Fibroblast of skin of abdomen (primary cell): Measurements from ENCODE around the gene JPT1.
A peak's percentile ranks its signal among the peaks of the same experiment; 100 is the strongest.
"Not testable (repeated sequence)": the region's sequence is repeated elsewhere in the genome, so short reads cannot be mapped to it uniquely, and the experiment has no call there.

ENCODE experiments used
- DNase-seq: peaks from one replicate; pipeline ENCODE4 v3.0.0-alpha.2; 2013

The JPT1 gene

DNA sequence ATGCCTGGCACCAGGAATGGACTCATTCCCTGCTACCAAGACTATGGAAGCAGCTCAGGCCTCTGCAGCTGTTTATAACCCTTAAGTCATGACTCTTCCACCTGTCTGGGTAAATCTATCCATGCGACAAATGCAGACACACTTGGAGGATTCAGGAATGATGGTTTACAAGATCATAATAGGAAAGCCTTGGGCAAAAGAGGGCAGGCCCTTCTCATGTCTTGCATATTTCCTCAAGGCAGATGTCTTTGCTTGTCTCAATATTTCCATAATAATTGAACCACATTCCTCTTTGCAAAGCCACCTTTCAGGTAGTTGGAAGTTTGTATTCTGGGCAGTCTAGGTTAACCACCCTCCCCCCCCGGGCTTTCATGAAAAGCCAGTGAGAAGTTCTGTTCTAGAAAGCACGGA, 884 bp upstream of the JPT1 start:
- DNase-seq, result no peak

- no peak for DNase-seq
Observed at GRCh38 chr17:75153780-75154194, 525 bp downstream of the JPT1 start.

DNA sequence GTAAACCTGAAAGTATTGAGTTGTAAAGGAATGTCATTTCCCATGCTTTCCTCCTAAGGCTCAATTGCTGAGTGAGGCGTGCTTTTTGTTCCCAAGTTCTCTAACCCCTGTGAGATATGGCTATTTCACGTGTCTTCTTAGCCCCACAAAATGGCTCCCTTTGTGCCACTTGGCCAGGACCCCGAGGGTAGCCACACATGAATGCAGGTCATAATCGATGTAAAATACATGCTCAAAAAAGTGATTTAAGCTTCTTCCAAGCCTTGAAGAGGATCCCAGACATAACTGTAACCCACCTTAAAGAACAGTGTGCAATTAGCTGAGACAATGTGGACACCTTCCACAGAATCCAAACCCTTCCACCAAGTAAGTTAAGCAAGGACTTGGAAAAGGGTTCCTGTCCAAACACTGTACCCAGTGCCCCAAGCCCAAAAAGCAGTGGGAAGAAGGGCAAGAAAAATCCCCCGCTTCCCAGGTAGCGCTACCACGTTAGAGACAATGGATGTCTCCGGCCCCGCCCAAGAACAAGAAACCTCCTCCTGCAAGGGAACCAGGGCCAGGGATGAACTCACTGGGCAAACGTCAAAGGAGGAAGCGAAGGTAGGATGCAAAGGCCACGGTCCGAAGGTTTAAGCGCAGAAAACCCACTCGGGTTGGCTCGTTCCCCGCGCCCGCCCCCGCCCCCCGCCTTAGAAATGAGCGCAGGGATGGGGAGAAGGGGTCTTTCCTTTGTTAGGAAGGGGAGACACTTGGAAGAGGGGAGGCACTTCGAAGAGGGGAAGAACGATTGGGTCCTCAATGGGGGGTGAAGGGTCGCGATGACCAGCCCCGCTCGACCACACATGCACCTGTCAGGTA, 1.2 kb downstream of the JPT1 start:
- DNase-seq, result peak; percentile 22

- no peak for DNase-seq
Observed at GRCh38 chr17:75152523-75152921, 1.8 kb downstream of the JPT1 start.

DNA sequence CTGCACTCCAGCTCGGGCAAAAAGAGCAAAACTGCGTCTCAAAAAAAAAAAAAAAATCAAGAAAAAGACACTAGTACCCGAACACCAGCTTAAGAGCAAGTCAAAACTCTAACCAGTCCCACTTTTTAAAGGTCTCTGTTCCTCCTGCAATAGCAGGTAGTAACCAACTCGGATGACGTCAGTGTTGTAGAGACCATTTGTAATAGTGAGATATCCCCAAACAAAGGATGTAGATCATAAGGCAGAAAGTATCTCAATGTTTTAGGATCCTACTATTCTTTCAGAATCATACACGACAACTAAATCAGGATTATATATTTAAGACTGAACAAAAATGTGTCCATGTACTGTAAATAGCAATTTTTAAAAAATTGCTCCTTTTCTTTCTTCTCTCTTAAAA, 2.4 kb downstream of the JPT1 start:
- DNase-seq, result no peak

DNA sequence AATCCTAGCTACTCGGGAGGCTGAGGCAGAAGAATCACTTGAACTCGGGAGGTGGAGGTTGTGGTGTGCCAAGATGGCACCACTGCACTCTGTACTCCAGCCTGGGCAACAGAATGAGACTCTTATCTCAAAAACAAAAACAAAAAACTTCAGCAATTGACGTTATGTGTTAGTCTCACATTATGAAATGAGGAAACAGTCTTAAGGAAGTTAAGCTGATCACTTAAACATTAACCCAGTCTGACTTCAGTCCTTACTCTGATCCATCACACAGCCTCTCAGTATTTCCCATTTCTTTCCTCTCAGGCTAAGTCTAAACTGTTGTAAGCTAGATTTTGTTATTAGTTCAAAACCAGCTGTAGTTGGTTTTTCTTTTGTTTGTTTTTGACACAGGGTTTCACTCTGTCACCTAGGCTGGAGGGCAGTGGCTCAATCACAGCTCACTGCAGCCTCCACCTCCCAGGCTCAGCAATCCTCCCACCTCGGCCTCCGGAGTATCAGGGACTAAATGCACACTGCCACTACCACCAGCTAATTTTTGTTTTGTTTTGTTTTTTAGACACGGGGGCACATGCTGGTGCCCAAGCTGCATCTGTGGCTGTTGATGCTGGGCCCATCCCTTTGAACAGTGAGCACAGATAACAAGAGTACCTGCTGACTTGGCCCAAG, 6.3 kb downstream of the JPT1 start:
- no peak for DNase-seq

DNA sequence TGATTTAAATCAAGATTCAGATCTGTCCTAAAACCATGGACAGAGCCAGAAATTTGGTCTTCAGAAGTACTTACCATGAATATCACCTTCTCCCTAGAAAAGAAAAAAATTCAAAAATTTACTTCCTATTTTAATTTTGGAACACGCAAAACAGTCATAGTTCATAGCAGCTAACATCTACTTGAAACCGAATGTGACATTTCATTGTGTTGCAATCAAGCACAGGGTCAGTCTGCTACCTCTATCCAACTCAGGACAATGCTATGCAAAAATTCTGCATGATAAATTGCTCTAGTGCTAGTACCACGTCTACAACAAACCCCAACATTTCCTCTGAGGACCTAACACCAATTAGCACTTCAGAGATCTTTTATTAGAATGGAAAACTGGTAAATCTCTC, 7.7 kb downstream of the JPT1 start:
- no peak for DNase-seq

- DNase-seq, result no peak
Observed at GRCh38 chr17:75144816-75145512, 9.3 kb downstream of the JPT1 start.

DNA sequence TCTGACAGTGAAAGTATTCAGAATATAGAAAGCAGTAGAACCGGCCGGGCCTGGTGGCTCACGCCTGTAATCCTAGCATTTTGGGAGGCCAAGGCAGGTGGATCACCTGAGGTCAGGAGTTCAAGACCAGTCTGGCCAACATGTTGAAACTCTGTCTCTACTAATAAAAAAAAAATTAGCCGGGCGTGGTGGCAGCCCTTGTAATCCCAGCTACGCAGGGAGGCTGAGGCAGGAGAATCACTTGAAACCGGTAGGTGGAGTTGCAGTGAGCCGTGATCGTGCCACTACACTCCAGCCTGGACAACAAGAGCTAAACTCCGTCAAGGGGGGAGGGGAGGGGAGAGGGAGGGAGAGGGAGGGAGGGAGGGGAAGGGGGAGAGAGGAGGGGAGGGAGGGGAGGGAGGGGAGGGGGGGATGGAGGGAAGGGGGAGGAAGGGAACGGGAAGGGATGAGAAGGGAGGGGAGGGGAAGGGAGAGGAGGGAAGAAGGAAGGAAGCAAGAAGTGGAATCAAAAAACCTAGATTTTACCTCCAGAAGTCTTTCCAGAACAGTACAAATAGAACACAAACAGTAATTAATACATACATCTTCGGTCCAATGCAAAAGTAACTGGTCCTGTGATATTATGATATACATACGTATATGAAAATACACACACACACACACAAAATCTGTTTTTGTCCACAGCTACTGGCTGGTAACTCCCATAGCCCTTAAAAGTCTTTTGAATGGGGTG, 11.9 kb downstream of the JPT1 start:
- DNase-seq, result no peak

DNA sequence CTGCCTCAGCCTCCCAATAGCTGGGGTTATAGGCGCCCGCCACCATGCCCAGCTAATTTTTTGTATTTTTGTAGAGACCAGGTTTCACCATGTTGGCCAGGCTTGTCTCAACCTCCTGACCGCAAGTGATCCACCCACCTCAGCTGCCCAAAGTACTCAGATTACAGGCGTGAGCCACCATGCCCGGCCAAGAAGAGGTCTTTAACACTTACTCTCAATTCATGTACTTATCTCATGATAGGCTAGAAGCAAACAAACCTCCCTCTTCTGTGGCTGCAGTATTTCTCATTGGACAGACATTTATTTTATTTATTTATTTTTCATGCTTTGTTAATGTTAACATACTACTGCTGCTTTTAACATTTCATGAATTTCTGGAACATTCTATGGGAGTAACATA, 15.8 kb downstream of the JPT1 start:
- no peak for DNase-seq

- not testable (repeated sequence) for DNase-seq
Observed at GRCh38 chr17:75137762-75138161, 16.6 kb downstream of the JPT1 start.

DNA sequence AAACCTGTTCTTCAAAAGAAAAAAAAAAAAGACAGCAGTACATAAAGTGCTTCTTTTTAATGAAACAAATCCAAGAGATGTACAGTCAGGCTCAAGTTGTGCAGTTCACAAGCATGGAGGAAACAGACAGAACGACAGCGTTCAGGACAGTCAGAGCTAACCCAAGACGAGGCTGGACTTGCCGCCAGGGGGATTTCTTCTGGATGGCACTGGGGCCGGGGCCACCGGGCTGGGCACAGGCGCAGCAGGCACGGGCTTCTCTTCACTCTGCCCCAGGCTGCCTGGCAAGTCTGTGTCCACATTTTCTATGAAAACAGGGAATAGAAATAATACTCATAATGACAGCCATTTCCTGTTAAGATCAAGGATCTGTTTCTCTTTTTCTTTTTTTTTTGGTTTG, 18.4 kb downstream of the JPT1 start:
- DNase-seq, result no peak

DNA sequence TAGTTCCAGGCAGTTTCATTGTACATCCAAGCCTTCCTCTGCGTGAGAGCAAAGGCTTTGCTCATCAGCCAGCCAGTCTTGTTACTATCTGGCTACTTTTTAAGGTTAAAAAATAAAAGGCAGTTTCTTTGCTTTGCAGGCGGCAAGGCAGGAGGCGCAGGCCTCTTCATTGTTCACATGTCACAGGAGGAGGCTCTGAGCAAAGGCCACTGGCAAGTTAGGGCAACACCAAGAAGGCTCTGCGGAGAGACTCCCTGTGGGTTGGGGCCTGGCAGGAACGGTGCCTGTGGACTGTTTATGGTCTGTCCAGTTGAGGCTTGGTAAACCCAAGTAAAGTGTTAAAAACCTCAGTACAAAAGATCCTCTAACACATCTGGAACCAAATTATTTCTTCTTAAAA, 18.9 kb downstream of the JPT1 start:
- no peak for DNase-seq

DNA sequence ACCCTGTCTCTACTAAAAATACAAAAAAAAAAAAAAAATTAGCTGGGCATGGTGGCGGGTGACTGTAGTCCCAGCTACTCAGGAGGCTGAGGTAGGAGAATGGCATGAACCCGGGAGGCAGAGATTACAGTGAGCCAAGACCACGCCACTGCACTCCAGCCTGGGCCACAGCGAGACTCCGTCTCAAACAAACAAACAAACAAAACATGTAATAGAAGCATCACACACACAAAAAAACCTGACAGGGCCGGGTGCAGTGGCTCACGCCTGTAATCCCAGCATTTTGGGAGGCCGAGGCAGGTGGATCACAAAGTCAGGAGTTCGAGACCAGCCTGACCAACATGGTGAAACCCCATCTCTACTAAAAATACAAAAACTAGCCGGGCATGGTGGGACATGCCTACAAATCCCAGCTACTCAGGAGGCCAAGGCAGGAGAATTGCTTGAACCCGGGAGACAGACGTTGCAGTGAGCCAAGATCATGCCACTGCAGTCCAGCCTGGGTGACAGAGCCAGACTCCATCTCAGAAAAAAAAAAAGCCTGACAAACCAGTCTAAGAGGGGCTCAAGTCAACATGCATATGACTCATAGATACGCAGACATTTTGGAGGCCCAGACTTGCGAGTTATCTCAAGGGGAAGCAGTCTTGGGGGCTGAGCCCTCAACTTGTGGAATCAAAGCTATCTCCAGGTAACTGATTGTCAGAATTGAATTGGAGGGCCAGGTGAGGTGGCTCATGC, 20.5 kb downstream of the JPT1 start:
- DNase-seq, result not testable (repeated sequence)

- DNase-seq, result no peak
Observed at GRCh38 chr17:75133001-75133400, 21.3 kb downstream of the JPT1 start.

DNA sequence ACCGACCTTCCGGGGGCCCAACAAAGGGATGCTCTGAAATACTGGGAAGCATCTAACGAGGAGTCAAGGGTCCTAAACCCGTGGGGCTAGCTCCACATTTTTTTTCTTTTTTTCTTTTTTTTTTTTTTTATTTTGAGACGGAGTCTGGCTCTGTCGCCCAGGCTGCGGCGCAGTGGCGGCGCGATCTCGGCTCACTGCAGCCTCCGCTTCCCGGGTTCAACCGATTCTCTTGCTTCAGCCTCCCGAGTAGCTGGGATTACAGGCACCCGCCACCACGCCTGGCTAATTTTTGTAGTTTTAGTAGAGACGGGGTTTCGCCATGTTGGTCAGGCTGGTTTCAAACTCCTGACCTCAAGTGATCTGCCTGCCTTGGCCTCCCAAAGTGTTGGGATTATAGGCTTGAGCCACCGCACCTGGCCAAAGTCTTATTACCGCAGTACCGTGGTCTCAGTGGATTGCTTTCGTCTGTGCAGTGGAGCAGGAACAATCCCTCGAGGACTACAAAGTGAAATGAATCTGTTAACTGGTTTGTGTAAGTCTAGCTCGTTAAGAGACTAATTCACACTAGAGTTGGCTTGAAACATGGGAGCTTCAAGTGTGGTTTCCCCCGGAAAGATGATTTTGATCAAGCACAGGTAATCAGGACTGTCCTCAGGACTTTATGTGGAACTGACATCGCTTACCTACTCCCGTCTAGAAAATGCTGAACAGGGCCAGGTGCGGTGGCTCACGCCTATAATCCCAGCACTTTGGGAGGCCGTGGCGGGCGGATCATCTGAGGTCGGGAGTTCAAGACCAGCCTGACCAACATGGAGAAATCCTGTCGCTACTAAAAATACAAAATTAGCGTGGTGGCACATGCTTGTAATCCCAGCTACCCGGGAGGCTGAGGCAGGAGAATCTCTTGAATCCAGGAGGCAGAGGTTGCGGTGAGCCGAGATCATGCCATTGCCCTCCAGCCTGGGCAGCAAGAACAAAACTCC, 22.0 kb downstream of the JPT1 start:
- DNase-seq, result not testable (repeated sequence)

DNA sequence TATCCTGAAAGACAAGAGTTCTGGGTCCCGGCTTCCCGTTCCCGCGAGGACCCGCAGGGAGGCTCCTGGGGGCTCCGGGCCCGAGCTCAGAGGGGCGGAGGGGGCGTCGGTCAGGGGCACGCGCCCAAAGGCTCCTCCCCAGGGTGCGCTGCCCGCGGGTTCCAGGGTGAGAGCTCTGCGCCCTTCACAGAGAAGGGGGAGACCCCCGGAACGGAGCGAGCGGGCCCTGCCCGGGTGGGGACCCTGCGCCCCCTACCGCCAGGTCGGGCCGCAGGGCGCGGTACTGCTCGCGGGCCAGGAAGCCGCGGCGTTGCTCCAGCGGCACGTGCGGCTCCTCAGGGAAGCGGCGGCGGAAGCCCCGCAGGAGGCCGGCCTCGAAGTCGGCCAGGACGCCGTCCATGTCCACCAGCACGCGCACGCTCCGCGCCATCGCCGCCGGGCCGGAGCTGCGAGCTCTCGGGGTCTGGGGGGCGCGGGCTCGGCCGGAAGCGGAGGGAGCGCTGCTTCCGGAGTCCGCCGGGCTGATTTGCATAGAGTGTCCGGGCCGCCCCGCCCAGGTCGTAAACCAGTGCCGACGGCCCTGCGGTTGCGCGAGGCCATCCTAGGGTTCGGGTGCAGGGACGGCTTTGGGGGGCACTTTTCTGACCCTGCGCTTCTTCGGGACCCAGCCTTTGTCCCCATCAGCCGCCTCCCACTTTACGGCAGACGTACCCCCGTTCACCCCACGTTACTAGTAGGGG, 22.9 kb downstream of the JPT1 start, which contains the start of gene NT5C:
NT5C (minus strand) TSS at position 465 of the 740 bp plus-strand sequence; CDS start at position 430, 35 bp downstream.
- DNase-seq, result peak; percentile 80

- DNase-seq, result peak; percentile 70
Observed at GRCh38 chr17:75130632-75131277, 23.6 kb downstream of the JPT1 start.

DNA sequence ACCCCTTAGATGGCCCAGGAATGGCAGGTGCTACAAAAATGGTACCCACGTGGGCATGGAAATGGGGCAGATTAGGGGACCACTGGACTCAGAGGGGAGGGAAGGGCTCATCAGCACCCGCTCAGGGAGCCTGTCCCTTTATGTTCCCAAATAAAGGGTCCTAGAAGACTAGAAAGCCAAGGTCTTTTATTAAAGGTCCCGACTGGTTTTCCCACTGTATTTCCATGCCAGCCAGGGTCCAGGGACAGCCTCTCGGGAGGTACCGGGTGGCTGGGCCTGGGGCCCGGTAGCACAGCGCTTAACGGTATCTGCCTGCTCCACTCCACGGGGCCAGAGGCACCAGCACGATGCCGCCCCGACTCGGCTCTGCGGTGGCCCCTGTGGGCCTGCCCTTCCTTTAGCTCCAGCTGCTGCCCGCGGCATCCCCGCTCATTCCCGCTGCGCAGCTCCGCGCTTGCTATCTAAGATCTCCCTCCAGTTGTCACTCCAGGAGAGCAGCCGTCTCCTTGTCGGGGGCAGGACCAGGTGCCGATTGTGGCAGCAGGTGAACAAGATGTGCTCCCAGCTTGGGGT, 24.2 kb downstream of the JPT1 start:
- DNase-seq, result no peak
